ENCODE measurements around the gene D2HGDH.

D2HGDH gene

GRCh38 chr2:241809383-241810306 is 75.2 kb downstream of the D2HGDH start:
- TF ChIP-seq TAF1 (IDR thresholded peaks at IDR 0.05; ENCODE audit: borderline replicate concordance, low read depth, low read length) (no peak), POLR2A (IDR thresholded peaks at IDR 0.05; ENCODE audit: low read depth, low read length) (no peak), POLR2AphosphoS5 (IDR thresholded peaks at IDR 0.05; ENCODE audit: low read depth, low read length) (no peak)
- DNase-seq (ENCODE audit: insufficient read length) (peak; percentile 31), FAIRE-seq (no peak)

GRCh38 chr2:241810307-241811200 is 76.1 kb downstream of the D2HGDH start:
- FAIRE-seq (no peak), DNase-seq (ENCODE audit: insufficient read length) (no peak)
- TF ChIP-seq TAF1 (IDR thresholded peaks at IDR 0.05; ENCODE audit: borderline replicate concordance, low read depth, low read length), result no peak
- TF ChIP-seq POLR2AphosphoS5 (IDR thresholded peaks at IDR 0.05; ENCODE audit: low read depth, low read length), result no peak
- TF ChIP-seq POLR2A (IDR thresholded peaks at IDR 0.05; ENCODE audit: low read depth, low read length), result no peak

- TF ChIP-seq POLR2A (IDR thresholded peaks at IDR 0.05; ENCODE audit: low read depth, low read length), result no peak
- TF ChIP-seq TAF1 (IDR thresholded peaks at IDR 0.05; ENCODE audit: borderline replicate concordance, low read depth, low read length), result no peak
- no peak for TF ChIP-seq POLR2AphosphoS5 (IDR thresholded peaks at IDR 0.05; ENCODE audit: low read depth, low read length)
Measured at GRCh38 chr2:241811201-241811951, 76.9 kb downstream of the D2HGDH start.

GRCh38 chr2:241811952-241812729 is 77.7 kb downstream of the D2HGDH start:
- no peak for TF ChIP-seq POLR2AphosphoS5 (IDR thresholded peaks at IDR 0.05; ENCODE audit: low read depth, low read length)
- TF ChIP-seq POLR2A (IDR thresholded peaks at IDR 0.05; ENCODE audit: low read depth, low read length), result no peak
- no peak for TF ChIP-seq TAF1 (IDR thresholded peaks at IDR 0.05; ENCODE audit: borderline replicate concordance, low read depth, low read length)
- DNase-seq (ENCODE audit: insufficient read length) (no peak), FAIRE-seq (no peak)

More at GRCh38 chr2:241811201-241811951, 76.9 kb downstream of the D2HGDH start:
- DNase-seq (ENCODE audit: insufficient read length) (no peak), FAIRE-seq (no peak)

- FAIRE-seq (no peak), DNase-seq (ENCODE audit: insufficient read length) (peak; percentile 38)
- TF ChIP-seq TAF1 (IDR thresholded peaks at IDR 0.05; ENCODE audit: borderline replicate concordance, low read depth, low read length) (no peak), POLR2AphosphoS5 (IDR thresholded peaks at IDR 0.05; ENCODE audit: low read depth, low read length) (no peak), POLR2A (IDR thresholded peaks at IDR 0.05; ENCODE audit: low read depth, low read length) (no peak)
Measured at GRCh38 chr2:241812730-241813643, 78.6 kb downstream of the D2HGDH start.

GRCh38 chr2:241813644-241814392 is 79.4 kb downstream of the D2HGDH start:
- DNase-seq (ENCODE audit: insufficient read length), result peak; percentile 32
- TF ChIP-seq POLR2A (IDR thresholded peaks at IDR 0.05; ENCODE audit: low read depth, low read length), result no peak
- TF ChIP-seq TAF1 (IDR thresholded peaks at IDR 0.05; ENCODE audit: borderline replicate concordance, low read depth, low read length), result no peak
- TF ChIP-seq POLR2AphosphoS5 (IDR thresholded peaks at IDR 0.05; ENCODE audit: low read depth, low read length), result no peak

GRCh38 chr2:241814393-241814642 is 79.9 kb downstream of the D2HGDH start:
- DNase-seq (ENCODE audit: insufficient read length) (peak; percentile 23), FAIRE-seq (no peak)
- TF ChIP-seq POLR2A (IDR thresholded peaks at IDR 0.05; ENCODE audit: low read depth, low read length) (no peak), TAF1 (IDR thresholded peaks at IDR 0.05; ENCODE audit: borderline replicate concordance, low read depth, low read length) (no peak), POLR2AphosphoS5 (IDR thresholded peaks at IDR 0.05; ENCODE audit: low read depth, low read length) (no peak)

More at GRCh38 chr2:241813644-241814392, 79.4 kb downstream of the D2HGDH start:
- FAIRE-seq, result no peak

- TF ChIP-seq POLR2AphosphoS5 (IDR thresholded peaks at IDR 0.05; ENCODE audit: low read depth, low read length) (no peak), POLR2A (IDR thresholded peaks at IDR 0.05; ENCODE audit: low read depth, low read length) (no peak), TAF1 (IDR thresholded peaks at IDR 0.05; ENCODE audit: borderline replicate concordance, low read depth, low read length) (no peak)
- DNase-seq (ENCODE audit: insufficient read length), result no peak
- no peak for FAIRE-seq
Measured at GRCh38 chr2:241814643-241815476, 80.4 kb downstream of the D2HGDH start.
